ENCODE data around the gene PRKCE. TPM values are rescaled to one million over a fixed set of nuclear protein-coding genes. Genes with fewer than 3 reads are reported as not detected.

The PRKCE gene
- total and polyA plus RNA-seq, 2 experiments from 2014 or later = 0.94 to 1.2 TPM

- no peak for TF ChIP-seq ETS1 (IDR thresholded peaks at IDR 0.05)
- no peak for TF ChIP-seq POLR2AphosphoS5 (IDR thresholded peaks at IDR 0.05; ENCODE audit: low read depth)
- no peak for TF ChIP-seq EZH2phosphoT487 (IDR thresholded peaks at IDR 0.05; ENCODE audit: unreplicated experiment)
- no peak for TF ChIP-seq REST (IDR thresholded peaks at IDR 0.05; ENCODE audit: unreplicated experiment)
- TF ChIP-seq ZNF462 (CRISPR knock-in tag; IDR thresholded peaks at IDR 0.05) = no peak
- no peak for TF ChIP-seq ZNF331 (CRISPR knock-in tag; IDR thresholded peaks at IDR 0.05; ENCODE audit: low read depth)
- no peak for TF ChIP-seq STAT1 (IDR thresholded peaks at IDR 0.05; ENCODE audit: unreplicated experiment)
- TF ChIP-seq ZNF114 (CRISPR knock-in tag; IDR thresholded peaks at IDR 0.05) = no peak
- TF ChIP-seq JUNB (IDR thresholded peaks at IDR 0.05; ENCODE audit: unreplicated experiment) = no peak
- TF ChIP-seq CTCF (conservative IDR thresholded peaks at IDR 0.05; ENCODE audit: low read depth in 2 of 2) = no peak
- no peak for TF ChIP-seq NANOG (IDR thresholded peaks at IDR 0.05; ENCODE audit: borderline replicate concordance)
- H2AFZ ChIP-seq = no peak overlapping the region
- no peak overlapping the region for H3K27ac ChIP-seq (ENCODE audit: low read depth)
- H3K4me3 Mint-ChIP-seq = no peak overlapping the region
- peaks cover 2% of the 10 kb centered on the region for H3K27me3 Mint-ChIP-seq (ENCODE audit: insufficient read depth, low read depth, poor library complexity)
- H3K9me3 Mint-ChIP-seq = peaks cover 7% of the 10 kb centered on the region; the same call in 1 of the 3 replicates
- no peak for ATAC-seq
- H3K36me3 ChIP-seq (ENCODE audit: insufficient read depth) = no peaks in the 10 kb centered on the region
- no peaks in the 10 kb centered on the region for H3K27me3 ChIP-seq (ENCODE audit: insufficient read depth)
- no peak for DNase-seq (ENCODE audit: low spot score)
- no peaks in the 10 kb centered on the region for H3K4me1 Mint-ChIP-seq
- no peak overlapping the region for H3K27ac Mint-ChIP-seq
- H3K4me1 ChIP-seq (ENCODE audit: insufficient read depth) = no peaks in the 10 kb centered on the region
- no peaks in the 10 kb centered on the region for H3K9me2 ChIP-seq (ENCODE audit: insufficient read depth)
- H3K4me3 ChIP-seq = no peak overlapping the region
- H3K79me2 ChIP-seq (replicated peaks; ENCODE audit: insufficient read depth) = no peaks in the 10 kb centered on the region
- no peaks in the 10 kb centered on the region for H3F3A ChIP-seq (replicated peaks; ENCODE audit: low read depth)
- no peaks in the 10 kb centered on the region for H4K20me1 ChIP-seq (replicated peaks; ENCODE audit: insufficient read depth)
- no peaks in the 10 kb centered on the region for H3K36me3 Mint-ChIP-seq (ENCODE audit: low read depth)
- H3K4me2 ChIP-seq = no peak overlapping the region
Measured at GRCh38 chr2:46023165-46023854, 371.8 kb downstream of the PRKCE start.
